Stimulated activated CD8-positive, alpha-beta memory T cell treated with anti-CD3 and anti-CD28 coated beads, Interleukin-4, amount 100 ng/mL, for 4 hours (primary cell): Measurements from ENCODE around the gene FER.
"Not testable (repeated sequence)": the region's sequence is repeated elsewhere in the genome, so short reads cannot be mapped to it uniquely, and the experiment has no call there.

Experiments
- DNase-seq, 2 donors: peaks; one replicate each; pipeline ENCODE4 v3.0.0-alpha.2; 2020; ENCODE audit warnings: low read depth in 2 of 2, low spot score in 1 of 2

Gene FER

DNA sequence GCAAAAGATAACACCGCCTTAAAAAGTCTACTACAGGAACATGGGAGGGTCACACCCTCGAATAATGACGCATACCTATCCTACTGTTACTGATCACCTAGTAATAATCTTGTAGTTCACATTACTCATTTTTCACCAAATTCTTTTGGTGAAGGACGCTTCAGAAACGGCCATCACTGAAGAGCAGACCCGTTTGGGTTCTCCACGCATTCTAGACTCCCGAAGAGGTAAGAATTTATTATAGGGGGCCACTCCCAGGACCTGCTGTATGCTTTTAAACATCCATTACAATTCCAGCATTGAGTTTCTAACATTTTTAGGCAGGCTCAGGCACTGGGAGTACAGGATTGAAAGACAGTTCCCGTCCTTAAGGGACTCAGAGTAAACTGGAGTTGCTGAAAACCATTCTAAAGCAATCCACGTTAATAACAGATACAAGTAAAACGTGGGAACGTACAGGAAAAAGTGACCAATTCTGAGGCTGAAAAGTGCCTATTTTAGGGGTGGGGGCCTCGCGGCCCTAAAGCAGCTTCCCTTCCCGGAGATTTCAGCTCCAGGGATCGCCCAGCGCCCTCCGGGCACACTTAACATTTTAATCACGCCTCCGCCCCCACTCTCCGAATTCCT, at the start of gene FER:
FER (plus strand) TSS at position 124 of the 627 bp plus-strand sequence. CDS start 50,286 bp downstream, outside the sequence.
- DNase-seq = peak in 1 of 2 donors; percentile 8

- not testable (repeated sequence) for DNase-seq
Measured at GRCh38 chr5:108700388-108700787, 47.3 kb upstream of the FER start.

DNA sequence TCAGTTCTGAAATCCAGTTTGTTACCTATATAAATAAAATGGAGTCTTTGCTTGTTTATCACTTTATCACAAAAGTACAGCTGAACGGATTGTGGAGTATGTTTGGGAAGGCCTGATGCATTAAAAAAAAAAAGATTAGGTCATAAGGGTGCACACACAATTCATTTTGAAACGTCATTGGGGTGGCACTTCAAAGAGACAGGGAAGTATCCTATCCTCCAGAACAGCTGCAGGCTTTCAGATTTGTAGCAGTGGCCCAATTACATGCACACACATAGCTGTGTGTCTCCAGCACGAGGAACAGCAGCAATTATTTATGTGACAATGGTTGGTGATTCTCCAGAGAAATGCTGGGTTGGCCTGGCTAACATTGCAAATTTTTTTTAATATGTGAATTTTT, 46.8 kb upstream of the FER start:
- DNase-seq = no peak

DNA sequence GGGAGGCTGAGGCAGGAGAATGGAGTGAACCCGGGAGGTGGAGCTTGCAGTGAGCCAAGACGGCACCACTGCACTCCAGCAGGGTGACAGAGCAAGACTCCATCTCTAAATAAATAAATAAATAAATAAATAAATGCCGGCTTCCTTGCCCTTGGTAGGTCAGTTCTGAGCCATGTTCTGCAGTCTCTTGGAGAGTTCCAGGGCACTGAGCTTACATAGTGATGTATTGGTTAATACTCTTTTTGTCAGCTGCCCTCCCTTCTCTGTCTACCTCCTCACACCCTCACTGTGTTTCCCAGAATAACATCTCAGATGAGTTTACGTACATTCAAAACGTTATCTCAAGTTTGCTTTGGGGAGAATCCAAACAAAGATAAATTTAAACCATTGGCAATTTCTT, 45.2 kb upstream of the FER start:
- DNase-seq = no peak

GRCh38 chr5:108703313-108703712, 44.4 kb upstream of the FER start:
- DNase-seq = no peak

GRCh38 chr5:108707141-108707540, 40.6 kb upstream of the FER start:
- no peak for DNase-seq

- no peak for DNase-seq
Measured at GRCh38 chr5:108711898-108712297, 35.8 kb upstream of the FER start.

DNA sequence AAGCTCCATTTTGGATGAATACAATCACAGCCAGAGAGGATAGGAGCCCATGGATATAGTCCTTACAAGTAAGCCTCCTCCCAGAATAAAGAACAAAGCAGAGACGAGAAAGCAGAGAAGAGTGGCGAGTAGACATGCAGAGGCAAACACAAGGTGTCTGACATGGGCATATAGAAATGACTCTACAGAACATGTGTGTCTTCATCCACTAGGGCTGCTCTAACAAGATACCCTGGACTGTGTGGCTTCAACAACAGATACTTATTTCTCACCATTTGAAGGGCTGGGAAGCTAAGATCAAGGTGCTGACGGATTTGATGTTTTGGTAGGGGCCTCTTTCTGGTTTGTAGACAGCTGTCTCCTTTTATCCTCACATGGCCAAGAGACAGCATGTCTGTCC, 32.3 kb upstream of the FER start:
- no peak for DNase-seq

GRCh38 chr5:108720391-108720790, 27.3 kb upstream of the FER start:
- no peak for DNase-seq

- DNase-seq = no peak
Measured at GRCh38 chr5:108726446-108727235, 21.1 kb upstream of the FER start.

DNA sequence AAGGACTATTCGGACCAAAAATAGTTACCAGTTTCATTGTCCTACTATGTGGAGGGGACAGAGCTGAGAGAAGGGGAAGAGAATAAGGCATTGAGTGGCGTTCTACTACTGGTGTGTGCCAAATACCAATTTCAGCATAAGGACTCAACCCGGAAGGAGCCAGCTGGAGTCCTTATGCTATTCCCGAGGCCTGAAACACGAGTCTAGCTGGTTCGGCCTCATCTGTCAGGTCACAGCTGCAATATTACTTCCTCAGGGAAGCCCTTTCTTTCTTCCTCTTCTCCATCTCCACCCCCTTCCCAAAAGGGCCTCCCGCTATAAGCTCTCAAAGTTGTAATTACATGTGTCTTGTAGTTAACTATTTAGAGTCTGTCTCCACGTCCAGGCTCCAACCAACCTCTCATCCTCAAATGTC, 20.5 kb upstream of the FER start:
- no peak for DNase-seq

- no peak for DNase-seq
Measured at GRCh38 chr5:108727651-108728565, 19.8 kb upstream of the FER start.

GRCh38 chr5:108728566-108729241, 19.0 kb upstream of the FER start:
- DNase-seq = peak in 1 of 2 donors; percentile 43

DNA sequence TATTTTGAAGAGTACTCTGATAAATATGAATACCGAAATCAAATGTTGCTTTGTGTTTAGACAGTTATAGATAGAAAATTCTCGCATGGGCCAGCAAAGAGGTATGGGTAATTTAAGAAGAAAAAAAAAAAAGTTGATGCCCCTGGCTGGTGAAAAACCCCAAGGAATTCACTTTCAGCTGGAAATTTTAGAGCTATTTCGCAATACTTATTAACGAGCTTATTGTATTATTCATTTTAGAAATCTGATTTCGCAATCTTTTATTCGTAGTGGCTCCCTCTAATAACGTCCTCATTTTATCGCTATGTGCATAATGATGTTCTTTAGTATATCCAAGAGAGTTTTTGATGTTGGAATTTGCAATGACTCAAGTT, 18.5 kb upstream of the FER start:
- no peak for DNase-seq

GRCh38 chr5:108730617-108731340, 16.9 kb upstream of the FER start:
- DNase-seq = no peak

DNA sequence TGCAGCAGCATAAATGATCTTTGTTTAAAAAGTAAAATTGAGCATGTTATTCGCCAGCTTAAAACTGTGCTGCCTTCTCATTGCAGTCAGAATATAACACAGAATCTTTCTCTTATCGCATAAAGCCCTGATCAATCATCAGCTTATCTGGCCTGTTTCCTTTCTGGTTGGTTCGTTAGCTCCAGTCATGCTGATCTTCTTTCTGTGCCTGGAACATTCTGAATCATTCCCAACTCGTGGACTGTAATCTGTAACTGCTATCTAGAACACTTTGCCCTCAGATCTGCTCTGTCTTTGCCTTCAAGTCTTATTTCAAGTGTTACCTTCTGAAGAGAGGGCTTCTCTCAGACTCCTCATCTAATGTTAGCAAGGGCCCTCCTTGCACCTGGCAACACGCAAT, 11.9 kb upstream of the FER start:
- no peak for DNase-seq

GRCh38 chr5:108736855-108737254, 10.8 kb upstream of the FER start:
- no peak for DNase-seq

DNA sequence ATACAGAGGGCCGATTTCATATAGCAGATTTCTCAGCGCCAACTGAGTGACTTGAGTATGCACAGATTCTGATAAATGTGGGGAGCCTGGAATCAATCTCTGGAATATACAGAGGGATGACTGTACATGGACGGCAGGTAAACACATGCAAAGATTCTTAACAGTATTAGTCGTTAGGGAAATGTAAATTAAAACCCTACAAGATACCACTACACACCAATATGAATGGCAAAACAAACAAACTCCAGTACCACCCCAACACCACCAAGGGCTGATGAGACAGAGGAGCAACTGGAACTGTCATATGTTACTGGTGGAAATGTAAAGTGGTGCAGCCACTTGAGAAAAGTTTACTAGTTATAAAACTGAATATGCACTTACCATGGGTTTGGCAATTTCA, 8.3 kb upstream of the FER start:
- no peak for DNase-seq

DNA sequence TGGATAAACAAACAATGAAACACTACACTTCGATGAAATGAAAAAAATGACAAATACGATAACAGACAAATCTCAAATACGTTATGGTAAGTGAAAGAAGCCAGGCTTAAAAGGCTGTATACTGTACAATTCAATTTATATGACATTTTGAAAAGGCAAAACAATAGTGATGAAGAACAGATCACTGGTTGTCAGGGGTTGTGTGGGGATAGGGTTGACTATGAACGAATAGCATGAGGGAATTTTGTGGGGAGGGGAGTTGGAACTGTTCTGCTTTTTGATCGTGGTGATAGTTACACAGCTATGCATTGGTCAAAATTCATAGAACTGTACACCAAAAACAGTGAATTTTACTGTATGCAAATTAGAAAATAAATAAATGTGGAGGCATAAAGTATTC, 7.8 kb upstream of the FER start:
- no peak for DNase-seq

- no peak for DNase-seq
Measured at GRCh38 chr5:108743319-108743718, 4.4 kb upstream of the FER start.

DNA sequence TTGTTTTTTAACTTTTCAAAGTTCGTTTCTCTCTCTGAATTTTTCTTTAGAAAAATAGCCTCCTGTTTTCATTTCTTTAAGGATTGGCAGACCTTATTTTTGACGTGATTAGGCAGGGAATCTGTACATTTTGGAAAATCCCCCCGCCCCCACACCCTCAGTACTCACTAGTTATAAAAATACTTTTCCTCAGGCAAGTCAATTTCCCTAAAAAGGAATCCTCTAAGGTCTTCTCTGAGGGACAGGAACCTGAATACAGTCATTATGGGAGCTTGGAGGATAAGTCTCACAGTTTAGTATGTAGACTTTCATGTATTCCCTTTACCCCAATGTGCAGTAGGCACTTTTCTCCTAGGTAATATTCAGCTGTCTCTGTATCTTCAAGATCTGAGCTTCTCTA, 3.9 kb upstream of the FER start:
- DNase-seq = no peak
